GM18867 (cell line): Measurements from ENCODE around the gene C11orf87.

Experiments used
- ATAC-seq: cut with Tn5 transposase; IDR thresholded peaks from one replicate; pipeline ENCODE4 v1.9.1; 2021; ENCODE audit warnings: mild to moderate bottlenecking, moderate library complexity; ENCODE audit not compliant: unreplicated experiment

The C11orf87 gene

DNA sequence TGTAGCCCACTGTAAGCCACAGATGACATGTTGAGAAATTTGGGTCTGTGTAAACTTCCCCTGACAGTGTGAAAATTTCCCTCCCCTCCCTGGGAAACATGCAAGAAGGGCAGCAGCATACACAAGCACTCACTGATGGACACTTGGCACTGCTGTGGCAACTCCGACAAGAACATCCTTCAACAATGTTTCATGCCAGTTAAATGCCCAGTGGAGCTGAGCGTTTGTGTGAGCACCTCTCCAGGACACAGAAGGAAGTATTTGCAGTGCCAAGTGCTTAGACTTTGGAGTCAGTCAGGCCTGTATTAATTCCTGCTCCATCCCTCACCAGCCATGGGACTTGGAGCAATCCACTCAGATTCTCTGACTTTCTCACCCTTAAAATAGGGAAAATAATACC, 17.7 kb downstream of the C11orf87 start:
- no peak for ATAC-seq

- no peak for ATAC-seq
These were observed 21.1 kb downstream of the C11orf87 start for GRCh38 chr11:109443052-109443451.

DNA sequence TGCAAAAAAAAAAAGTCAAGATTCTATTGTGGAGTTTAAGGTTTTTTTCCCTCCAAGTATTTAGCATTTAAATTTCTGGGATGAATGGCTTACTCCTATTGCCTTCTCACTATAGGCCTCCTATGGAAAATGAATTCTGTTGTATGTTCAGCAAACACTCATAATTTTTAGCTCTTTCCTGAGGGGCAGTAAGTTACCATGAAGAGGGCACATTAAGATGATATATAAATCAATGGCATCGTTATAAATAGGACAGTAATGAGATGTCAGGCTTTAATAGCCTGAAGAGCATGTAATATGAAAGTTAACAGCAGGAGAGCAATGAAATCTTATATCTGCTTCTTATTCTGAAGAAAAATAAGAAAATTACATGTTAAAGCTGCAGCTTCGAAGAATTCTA, 32.9 kb downstream of the C11orf87 start:
- no peak for ATAC-seq
